GM20000 (cell line): Measurements from ENCODE around the gene OR51B2.

Source experiments
- DNase-seq: peaks from one replicate; pipeline ENCODE4 v3.0.0; 2012; ENCODE audit warnings: low spot score
- CTCF ChIP-seq: IDR thresholded peaks from 2 replicates; pipeline ENCODE4 v1.5.1; 2012; ENCODE audit warnings: mild to moderate bottlenecking, control low read depth; ENCODE audit errors: extremely low read depth, missing control alignments

The OR51B2 gene

GRCh38 chr11:5293028-5293427 lies 31.1 kb downstream of the OR51B2 start:
- TF ChIP-seq CTCF = no peak
- DNase-seq = no peak

- DNase-seq = peak; percentile 65
- TF ChIP-seq CTCF = peak; percentile 50
Measured at GRCh38 chr11:5291207-5291838, 32.8 kb downstream of the OR51B2 start.

GRCh38 chr11:5290106-5290505 lies 34.0 kb downstream of the OR51B2 start:
- no peak for DNase-seq
- TF ChIP-seq CTCF = no peak

- no peak for DNase-seq
Measured at GRCh38 chr11:5289696-5290095, 34.4 kb downstream of the OR51B2 start.

GRCh38 chr11:5288906-5289550 lies 35.1 kb downstream of the OR51B2 start:
- no peak for TF ChIP-seq CTCF
- no peak for DNase-seq

More at GRCh38 chr11:5289696-5290095, 34.4 kb downstream of the OR51B2 start:
- no peak for TF ChIP-seq CTCF

- TF ChIP-seq CTCF = no peak
- no peak for DNase-seq
Measured at GRCh38 chr11:5288108-5288905, 35.8 kb downstream of the OR51B2 start.

- TF ChIP-seq CTCF = no peak
- no peak for DNase-seq
Measured at GRCh38 chr11:5286901-5287300, 37.2 kb downstream of the OR51B2 start.
